Daoy (cell line): ENCODE measurements around the gene MTERF4. TPM values are rescaled to one million over a fixed set of nuclear protein-coding genes. Genes with fewer than 3 reads are reported as not detected.

Source experiments
- DNase-seq: peaks from one replicate; pipeline ENCODE4 v3.0.0-alpha.2; 2015; ENCODE audit warnings: low read depth
- total RNA-seq: library from RNA; depleted of rRNA; stranded (reverse); fragments of >200 nt; shearing (Covaris generic); gene quantifications from 2 replicates; pipeline ENCODE4 v1.2.3, GENCODE V29; 2014

MTERF4 gene
- total RNA-seq, 1 experiment from 2014 or later, result 28.1 TPM

DNA sequence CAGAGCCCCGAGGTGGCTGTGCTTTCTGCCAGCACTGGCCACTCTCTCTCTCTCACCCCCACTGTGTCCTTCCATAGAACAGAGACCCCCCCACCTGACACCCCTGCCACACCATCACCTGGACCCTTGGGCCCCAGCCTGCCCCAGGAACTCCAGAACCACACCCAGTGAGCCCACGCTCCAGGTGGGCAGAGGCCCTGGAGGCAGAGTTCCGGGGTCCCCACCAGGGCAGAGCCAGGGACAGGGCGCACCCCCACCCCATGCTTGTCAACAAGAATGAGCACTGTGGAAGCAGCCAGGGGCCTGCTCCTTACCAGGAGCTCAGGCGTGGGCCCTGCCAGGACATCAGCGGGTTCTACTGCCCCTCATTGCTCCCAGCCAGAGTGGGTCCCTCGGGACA lies 32.6 kb upstream of the MTERF4 start:
- no peak for DNase-seq

DNA sequence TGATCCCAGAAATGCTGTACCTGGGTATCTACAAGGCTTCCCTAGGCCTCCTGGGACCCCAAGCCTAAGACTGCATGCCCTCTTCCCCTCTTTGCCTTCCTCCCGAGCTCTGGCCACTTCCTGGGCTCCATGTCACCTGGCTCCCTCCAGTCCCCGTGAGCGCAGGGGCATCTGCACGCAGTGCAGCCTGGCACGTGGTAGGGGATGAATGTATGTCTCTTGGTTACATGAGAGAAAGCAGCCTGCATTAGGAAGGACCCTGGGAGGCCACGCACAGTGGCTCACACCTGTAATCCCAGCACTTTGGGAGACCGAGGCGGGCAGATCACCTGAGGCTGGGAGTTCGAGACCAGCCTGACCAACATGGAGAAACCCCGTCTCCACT lies 31.3 kb upstream of the MTERF4 start:
- DNase-seq, result no peak

DNA sequence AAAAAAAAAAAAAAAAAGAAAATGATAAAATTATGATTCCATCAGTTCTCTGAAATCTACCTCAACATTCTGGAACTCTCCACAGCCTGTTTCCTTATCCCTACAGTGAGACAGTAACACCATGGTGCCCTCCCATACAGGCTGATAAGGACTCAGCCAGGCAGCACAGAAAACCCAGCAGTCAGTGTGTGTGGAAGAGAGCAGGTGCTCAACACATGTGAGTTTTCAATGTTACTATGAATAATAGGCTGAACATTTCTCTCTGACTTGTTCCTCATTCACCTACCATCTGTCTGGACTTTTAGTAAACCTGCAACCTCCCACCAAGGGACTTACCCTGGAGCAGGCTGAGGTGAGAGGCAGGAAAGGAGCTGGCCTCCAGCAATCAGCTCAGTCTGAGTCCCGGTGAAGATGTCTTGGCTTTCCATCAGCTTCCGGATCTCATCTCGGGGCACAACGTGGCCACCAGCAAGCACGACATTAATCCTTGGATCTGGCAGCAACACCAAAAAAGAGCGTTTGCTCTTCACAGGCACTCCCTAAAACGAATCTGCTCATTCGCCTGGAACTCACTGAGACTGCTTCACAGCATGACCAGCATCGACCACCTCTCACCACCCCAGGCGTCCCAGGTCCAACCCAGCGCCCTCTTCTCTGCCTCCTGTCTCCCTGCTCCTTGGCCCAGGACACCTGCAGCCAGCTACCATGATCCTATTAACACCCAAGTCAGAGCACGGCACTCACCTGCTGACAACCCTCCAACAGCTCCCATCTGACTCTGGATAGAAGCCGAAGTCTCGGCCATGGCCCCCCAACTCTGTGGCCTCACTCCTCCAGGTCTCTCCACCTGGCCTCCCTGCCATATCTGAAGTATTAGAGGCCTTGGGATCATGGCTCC lies 30.7 kb upstream of the MTERF4 start:
- DNase-seq, result no peak

DNA sequence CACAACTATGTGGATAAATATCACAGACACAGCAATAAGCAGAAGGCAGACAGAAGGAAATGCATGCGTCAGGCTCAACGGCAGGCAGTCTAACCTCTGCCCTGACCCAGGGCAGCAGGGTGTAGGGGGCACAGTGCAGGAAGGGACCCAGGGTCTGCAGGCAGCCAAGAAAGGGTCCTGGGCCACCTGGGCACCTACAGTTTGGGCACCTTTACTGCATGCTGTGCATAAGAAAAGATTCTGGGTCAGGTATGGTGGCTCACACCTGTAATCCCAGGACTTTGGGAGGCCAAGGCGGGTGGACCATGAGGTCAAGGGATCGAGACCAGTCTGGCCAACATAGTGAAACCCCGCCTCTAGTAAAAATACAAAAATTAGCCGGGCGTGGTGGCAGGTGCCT lies 29.4 kb upstream of the MTERF4 start:
- no peak for DNase-seq

DNA sequence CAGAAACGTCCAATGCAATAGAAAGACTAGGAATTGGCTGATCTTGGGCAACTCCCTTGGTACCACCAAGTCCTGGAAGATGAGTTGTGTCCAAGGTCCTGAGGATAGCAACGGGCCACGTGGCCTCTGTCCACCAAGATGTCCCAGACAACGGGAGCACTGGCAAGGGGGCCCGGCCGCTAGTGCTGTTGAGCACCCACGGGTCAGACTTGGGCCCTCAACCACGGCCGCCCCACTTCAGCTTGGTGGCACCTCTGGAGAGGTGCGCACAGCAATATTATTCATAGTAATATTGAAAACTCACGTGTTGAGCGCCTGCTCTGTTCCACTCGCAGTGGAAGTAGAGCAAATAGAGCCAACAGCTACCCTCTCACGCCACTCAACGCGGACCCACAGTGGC lies 28.2 kb upstream of the MTERF4 start:
- no peak for DNase-seq

DNA sequence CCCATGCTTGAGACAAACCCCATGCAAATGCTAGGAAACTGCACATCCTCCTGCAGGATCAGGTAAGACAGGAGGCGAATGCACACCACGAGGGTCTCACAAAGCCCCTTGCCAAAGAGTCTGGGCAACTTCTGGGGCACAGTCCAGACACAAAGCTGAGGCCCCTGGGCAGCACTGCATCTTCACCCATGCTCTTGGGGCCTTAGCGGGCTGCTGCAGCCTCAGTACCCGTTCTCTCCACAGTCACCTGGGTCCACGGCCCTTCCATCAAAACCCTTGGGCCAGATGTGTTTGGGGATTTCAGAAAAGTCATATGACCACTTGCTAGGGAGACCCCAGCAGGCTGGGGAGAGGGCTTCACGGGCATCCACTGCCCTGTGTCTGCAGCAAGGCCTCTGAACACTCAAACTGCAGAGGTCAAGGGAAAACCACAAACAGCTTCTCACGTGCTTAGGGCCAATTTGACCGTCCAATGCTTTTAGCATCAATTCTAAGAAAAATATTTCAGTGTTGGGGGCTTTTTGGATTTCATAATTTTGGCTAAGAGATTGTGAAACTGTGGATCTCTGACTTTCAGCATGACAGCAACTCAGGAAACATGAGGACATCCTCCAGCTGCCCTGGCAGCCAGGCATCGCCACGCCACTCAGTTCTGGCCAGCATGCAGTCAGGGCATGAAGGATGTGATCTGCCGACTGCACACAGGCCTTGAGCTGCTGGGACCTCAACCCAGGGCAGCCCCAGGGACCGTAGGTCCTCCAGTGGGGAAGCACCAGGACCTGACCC lies 27.2 kb upstream of the MTERF4 start:
- DNase-seq, result no peak

DNA sequence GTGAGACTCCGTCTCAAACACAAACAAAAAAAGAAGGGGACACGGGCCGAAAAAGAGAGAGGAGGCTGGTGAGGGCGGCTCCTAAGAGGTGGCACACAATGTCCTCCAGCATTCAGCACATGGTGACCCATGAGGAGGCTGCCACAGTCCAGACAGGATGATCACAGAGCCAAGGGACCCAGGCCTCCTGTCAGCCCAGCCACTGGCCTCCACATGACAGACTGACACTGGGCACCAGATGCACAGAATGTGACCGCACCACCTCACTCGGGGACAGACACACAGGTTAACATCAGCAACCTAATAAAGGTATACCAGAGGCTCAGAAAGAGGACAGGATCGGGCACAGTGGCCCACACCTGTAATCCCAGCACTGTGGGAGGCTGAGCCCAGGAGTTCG lies 26.2 kb upstream of the MTERF4 start:
- no peak for DNase-seq

DNA sequence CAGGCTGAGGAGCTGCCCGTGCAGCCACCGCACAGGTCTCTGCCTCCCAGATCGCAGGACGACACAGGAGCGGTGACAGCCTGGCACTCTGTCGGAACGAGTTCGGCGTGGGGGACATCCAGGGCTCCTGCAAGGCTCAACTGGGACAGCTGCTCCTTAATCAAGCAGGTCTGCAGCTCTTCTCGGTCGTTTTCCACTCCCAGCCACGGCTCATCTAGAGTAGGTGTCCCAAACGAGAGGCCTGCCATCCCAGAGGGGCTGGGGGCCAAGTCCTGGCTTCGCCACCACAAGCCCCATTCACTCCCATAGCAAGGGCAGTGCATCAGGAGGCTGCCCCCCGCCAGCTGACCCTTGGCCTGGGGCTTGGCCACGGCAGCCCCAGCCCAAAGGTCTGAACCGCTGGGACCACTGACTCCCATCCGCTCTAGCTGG lies 24.7 kb upstream of the MTERF4 start:
- no peak for DNase-seq

DNA sequence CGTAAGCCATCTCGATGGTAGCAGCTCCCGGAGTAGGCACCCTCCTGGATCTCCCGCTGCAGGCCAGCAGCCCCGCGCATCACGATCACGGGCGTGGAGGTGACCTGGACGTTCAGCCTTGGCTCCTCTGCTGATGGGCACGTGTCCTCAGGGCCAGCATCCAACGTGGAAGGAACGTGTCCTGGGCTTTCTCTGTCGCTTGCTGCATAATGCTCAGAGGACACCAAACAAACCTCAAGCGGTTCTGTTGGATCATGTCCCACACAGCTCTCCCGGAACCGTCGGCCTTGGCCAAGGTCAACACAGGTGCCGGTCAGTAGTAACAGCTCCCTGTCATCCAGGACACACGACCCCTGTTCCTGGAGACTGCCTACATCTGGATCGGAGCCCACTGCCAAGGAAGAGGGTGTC lies 24.1 kb upstream of the MTERF4 start:
- DNase-seq, result no peak

DNA sequence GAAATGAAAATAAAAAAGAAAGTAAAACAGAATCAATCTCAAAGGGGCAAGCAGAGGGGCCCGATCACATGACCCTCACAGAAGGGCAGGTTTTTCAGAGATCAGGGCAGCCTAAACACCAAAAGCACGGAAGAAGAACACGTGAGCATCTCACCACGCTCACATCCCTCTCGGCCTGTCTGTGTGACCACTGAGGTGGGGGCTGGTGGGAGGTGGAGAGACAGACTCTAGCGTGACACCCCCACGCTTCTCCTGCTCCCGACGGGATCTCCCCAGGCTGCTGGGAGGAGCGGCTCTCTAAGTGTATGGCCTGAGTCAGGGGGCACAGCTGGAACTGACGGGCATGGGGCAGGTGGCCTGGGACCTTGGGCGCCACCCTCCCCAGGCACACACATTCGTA lies 23.5 kb upstream of the MTERF4 start:
- DNase-seq, result no peak

DNA sequence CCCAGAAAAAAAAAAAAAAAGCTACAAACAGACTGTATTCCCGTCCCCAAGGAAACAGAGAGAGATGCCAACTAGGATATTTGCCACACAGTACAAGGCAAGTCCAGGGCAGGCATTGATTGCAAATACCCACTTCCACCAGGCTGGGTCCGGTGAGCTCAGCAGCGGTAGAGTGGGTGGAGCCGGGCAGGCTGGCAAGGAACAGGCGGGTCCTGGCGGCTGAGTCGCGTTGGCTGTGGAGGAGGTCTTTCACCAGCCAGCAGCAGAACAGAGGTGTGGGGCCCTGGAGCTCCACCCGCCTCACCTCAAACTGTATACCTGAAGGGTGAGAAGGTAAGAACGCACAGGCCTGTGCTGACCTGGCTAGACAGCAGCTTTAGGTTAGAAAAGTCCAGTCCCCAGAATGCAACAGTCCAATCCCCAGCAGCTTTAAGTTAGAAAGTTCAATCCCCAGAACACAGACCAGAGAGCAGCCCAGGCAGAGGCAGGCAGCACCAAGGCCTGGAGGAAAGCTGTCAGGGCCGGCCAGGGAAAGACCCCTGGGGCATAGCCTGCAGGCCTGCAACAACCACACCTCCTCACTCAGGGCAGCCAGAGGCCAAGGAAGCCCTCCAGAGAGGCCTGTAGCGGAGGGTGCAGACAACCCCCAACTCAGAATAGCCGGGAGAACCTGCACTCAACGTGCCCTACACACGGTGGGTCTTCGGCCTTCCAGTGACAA lies 21.9 kb upstream of the MTERF4 start:
- DNase-seq, result no peak

DNA sequence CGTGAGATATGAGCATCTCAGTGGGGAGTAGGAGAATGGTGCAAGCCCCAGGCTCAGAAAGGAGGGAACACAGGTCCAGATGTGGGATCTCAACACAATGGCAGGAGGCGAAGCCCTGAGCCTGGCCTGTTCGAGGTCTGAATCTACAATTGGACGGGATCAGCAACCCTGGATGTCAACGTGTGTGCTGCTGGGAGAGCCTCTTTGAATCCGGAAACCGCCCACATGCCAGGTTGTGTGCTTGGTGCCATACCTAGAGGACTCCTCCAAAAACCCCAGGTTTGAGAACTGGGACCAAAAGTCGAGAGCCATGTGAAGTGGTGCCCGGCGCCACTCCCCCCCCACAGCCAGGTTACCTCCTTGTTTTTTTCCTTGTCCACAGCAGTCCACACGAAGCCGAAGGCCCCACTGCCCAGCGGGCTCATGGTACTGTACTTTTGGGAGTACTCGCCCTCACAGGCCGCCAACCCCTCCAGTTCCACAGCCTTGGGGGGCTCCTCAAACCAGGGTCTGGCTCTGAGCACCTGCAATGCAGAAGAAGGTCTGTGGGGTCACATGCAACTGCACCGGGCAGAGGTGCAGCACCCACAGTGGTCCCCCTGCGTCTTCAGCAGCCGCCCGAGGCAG lies 20.4 kb upstream of the MTERF4 start:
- no peak for DNase-seq

DNA sequence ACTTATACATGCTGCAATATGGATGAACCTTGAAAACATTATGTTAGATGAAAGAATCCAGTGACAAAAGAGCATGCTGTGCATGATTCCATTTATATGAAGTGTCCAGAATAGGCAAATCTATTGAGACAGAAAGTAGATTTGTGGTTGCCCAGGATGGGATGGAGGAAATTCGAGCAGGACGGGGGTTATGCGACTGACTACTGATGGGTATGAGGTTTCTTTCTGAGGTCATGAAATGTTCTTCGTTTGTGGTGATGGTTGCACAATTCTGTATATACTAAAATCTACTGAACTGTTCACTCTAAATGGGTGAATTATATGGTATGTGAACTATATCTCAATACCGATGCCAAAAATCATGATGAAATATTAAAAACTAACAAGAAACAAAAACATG lies 18.9 kb upstream of the MTERF4 start:
- no peak for DNase-seq

DNA sequence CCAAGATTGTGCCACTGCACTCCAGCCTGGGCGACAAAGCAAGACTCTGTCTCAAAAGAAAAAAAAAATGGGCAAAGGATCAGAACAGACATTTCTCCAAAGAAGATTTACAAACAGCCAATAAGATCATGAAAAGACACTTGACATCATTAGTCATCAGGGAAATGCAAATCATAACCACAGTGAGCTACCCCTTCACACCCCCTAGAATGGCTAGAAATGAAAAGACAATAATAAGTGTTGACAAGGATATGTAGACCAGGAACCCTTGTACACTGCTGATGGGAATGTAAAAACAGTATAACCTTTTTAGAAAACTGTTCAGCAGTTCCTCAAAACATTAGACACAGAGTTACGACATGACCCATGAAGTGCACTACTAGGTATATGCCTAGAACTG lies 18.4 kb upstream of the MTERF4 start:
- DNase-seq, result no peak

DNA sequence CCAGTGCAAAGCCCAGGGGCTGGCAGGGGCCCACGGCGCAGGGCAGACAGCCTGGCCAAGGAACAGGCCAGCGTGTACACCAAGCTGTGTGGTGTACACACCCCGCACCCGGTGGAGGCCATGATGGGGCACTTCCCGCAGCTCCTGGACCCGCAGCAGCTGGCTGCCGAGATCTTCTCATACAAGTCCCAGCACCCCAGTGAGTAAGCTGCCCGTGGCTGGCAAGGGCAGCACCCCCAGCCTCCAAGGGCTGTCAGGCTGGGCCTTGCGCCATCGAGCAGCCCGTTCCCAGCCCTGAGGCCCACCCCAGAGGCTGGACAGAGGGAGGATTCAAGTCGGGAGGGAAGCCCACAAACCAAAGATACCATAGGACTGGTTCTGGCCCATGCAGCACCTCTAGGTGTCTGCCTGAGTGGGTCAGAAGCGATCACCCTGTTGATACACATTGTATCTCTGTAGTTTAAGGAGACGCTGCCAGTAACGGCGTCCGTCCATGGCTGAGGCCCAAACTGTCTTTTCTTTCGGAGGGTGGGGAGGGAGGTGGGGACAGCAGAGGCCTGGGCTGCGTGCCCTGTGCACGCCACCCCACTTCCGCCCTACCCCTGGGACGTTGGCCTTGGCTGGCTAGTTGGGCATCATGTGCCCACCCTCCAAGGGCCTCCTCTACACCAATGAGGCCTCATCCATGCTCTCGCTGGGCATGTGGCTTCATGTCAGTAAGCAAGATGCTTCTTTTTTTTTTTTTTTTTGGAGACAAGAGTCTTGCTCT lies 16.8 kb upstream of the MTERF4 start:
- DNase-seq, result no peak

DNA sequence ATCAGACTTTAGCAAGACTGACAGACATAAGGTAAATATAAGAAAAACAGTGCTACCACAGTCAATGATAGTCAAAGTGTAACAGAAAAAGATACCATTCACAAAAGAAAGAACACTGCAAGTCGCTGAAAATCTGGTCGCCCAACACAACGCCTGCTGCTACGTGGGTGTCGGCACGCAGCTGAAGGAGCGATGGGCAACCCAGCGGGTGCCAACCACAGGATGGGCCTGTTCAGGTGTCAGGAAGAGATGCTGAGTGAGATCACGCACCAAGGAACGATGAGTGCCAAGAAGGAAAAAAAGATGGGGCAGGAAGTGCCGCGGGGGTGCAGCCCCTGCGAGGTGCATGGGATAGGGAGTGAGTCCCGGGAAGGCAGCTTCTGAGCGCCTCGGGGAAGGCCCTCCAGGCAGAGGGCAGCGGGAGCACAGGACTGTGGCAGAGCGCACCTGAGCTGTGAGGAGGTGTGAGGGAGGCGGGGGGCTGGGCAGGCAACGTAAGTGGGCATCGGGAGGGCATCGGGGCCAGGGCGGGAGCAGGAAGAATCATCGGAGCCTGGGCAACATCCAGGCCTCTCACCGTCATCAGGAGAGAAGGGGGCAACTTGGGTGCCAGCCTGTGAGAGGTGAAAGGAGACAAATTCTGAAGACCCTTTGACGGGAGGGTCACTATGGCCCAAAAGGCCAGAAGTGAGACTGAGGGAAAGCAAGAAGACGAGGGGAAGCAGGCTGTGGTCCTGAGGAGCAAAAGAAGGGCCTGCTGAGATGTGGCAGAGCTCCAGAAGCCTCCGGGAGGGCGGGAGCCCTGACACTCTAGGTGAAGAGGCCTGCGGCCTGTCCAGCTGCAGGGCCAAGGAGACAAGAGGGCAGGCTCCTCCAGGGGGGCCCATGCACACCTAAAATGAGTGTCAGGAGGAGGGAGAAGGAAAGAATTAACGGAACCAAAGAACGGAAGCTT lies 14.8 kb upstream of the MTERF4 start:
- no peak for DNase-seq

DNA sequence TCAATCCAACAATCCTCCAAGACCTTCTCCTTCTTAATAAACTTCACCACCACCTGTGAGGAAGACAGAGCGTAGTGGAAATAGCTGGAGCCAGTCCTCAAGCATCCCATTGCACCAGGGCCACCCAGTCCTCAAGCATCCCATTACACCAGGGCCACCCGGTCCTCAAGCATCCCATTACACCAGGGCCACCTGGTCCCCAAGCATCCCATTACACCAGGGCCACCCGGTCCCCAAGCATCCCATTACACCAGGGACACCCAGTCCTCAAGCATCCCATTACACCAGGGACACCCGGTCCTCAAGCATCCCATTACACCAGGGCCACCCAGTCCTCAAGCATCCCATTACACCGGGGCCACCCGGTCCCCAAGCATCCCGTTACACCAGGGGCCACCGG lies 13.3 kb upstream of the MTERF4 start:
- DNase-seq, result no peak

DNA sequence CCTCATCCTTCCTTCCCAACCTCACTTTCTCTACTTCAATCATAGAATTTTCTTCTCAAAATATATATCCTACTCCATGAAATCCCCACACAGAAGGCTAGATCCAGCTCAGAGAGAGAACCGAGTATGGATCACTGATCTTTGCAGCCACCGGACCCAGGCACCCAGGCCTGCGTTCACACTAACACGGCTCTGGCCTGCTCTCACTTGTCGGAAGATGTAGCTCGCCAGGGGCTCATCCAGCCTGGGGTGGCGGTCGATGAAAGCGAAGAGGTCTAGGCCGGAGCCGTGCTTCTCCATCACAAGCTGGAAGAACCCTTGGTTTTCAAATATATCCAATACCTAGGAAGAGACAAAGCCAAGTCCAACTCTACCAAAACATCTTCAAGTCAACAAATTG lies 12.7 kb upstream of the MTERF4 start:
- DNase-seq, result no peak

DNA sequence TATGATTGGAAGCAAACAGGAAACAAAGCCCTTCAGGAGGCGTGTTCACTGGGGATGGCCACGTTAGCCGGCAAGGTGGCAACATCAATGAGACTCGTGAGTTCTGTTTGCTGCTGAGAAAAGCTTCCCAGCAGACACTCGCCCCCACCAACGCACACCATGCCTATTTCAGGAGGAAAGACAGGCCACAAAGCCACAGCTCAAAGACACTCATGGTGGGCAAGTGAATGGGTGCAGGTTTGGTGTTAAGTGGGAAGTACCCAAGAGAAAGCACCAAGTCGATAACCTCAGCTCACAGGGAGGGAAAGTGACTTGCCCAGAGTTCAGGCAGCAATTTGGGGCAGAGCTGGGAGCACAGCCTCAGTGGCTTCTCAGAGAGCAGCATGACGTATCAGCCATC lies 10.5 kb upstream of the MTERF4 start:
- DNase-seq, result no peak

DNA sequence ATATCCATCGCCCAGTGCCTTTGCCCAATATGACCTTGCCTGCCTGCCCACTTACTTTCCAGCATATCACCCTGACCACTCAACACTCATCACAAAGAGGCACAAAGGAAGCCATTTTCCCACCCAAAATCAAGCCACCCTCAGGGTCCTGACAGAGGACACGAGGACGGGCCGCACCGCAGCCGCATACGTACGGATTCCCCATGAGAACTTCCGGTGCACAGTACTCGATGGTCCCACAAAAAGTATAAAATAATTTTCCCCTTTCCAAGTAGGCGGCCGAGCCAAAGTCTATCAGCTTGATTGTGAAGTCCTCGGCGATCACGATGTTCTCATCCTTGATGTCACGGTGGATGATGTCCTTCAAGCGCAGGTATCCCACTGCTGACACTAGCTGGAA lies 10.0 kb upstream of the MTERF4 start:
- no peak for DNase-seq
